ENCODE results near the gene STARD9. TPM values are rescaled to one million over a fixed set of nuclear protein-coding genes. Genes with fewer than 3 reads are reported as not detected.

The STARD9 gene
- total and polyA plus RNA-seq, 9 of the 15 experiments (the other 6 are each of a cell fraction or from before 2014, with no cell fraction given): 0.45 to 6.0 (median 3.6) TPM

DNA sequence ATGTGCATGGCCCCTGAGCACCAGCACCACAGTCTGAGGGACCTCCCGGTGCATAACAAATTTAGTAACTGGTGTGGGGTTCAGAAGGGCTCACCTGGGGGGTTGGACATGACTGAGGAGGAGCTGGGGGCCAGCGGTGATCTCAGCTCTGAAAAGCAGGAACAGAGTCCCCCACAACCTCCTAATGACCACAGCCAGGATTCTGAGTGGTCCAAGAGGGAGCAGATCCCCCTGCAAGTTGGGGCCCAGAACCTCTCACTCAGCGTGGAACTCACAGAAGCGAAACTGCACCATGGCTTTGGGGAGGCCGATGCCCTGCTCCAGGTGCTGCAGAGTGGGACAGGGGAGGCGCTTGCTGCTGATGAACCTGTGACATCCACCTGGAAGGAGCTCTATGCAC is 118.5 kb downstream of the STARD9 start:
- no peak overlapping the region for H2AFZ ChIP-seq (ENCODE audit: low read depth, low read length)
- no peak for ATAC-seq
- FAIRE-seq: no peak
- ChIA-PET POLR2A (no interaction called here), CTCF (ENCODE audit: low intra/inter-chr PET ratio) (no interaction called here)
- H3K9me3 ChIP-seq (replicated peaks; ENCODE audit: control insufficient read depth, insufficient read depth, low read depth, low read length): no peaks in the 10 kb centered on the region
- peaks cover 3% of the 10 kb centered on the region; the same call in 1 of the 2 replicates for H4K20me1 ChIP-seq (replicated peaks; ENCODE audit: control insufficient read depth, insufficient read depth, low read length)
- no peaks in the 10 kb centered on the region; a peak in 2 of 5 replicates for H3K4me1 ChIP-seq (replicated peaks in 1 of 2; ENCODE audit: control insufficient read depth in 2 of 2, insufficient read depth in 2 of 2, low read length in 2 of 2)
- in situ Hi-C loops (cut with MboI): no loop called here
- no peaks in the 10 kb centered on the region for H3K36me3 ChIP-seq (ENCODE audit: control insufficient read depth, insufficient read depth, low read length)
- TF ChIP-seq KDM5B (IDR thresholded peaks at IDR 0.05; ENCODE audit: insufficient replicate concordance, low read depth, low read length): no peak
- TF ChIP-seq TEAD1 (CRISPR knock-in tag; IDR thresholded peaks at IDR 0.05): no peak
- TF ChIP-seq SRSF1 (IDR thresholded peaks at IDR 0.05; ENCODE audit: low read depth, low read length): no peak
- TF ChIP-seq ZNF644 (tag; IDR thresholded peaks at IDR 0.05; ENCODE audit: low read depth): no peak
- TF ChIP-seq THAP12 (CRISPR knock-in tag; IDR thresholded peaks at IDR 0.05): no peak
- TF ChIP-seq TEAD2 (tag; IDR thresholded peaks at IDR 0.05): no peak
- TF ChIP-seq, protein P1, sequence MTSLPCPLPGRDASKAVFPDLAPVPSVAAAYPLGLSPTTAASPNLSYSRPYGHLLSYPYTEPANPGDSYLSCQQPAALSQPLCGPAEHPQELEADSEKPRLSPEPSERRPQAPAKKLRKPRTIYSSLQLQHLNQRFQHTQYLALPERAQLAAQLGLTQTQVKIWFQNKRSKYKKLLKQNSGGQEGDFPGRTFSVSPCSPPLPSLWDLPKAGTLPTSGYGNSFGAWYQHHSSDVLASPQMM (CRISPR knock-in tag; IDR thresholded peaks at IDR 0.05): no peak
- H3K79me2 ChIP-seq (ENCODE audit: control insufficient read depth, insufficient read depth, low read length): no peaks in the 10 kb centered on the region
- no peak overlapping the region for H3K4me2 ChIP-seq (ENCODE audit: insufficient read depth, low read length)
- DNase-seq (ENCODE audit: extremely low read depth in 1 of 4, low spot score in 3 of 4): no peak
- intact Hi-C loops (cut with micrococcal nuclease): no loop called here
- no peak overlapping the region for H3K27ac ChIP-seq (ENCODE audit: extremely low read depth, low read depth, low read length)
- H3K27me3 ChIP-seq (ENCODE audit: control insufficient read depth in 2 of 2, insufficient read depth in 2 of 2, low read length in 2 of 2): no peaks in the 10 kb centered on the region
- H3K9me1 ChIP-seq (ENCODE audit: control insufficient read depth, insufficient read depth, low read length): no peaks in the 10 kb centered on the region
- WGBS (ENCODE audit: insufficient coverage, low coverage, missing lambda C conversion rate): 54% methylated on average over 6 of the region's 6 CpGs
- no TSS peak for BruUV-seq (replicated peaks)
- H3K4me3 ChIP-seq: no peak overlapping the region
- H3K9ac ChIP-seq (ENCODE audit: insufficient read depth in 1 of 2, low read depth in 2 of 2, low read length in 2 of 2): 0 out of 4 replicates have a peak overlapping the region, but pooled peaks of 1 of the 2 experiments have one; percentile 13
